HepG2 (cell line): ENCODE data around the gene PEMT. TPM values are rescaled to one million over a fixed set of nuclear protein-coding genes. Genes with fewer than 3 reads are reported as not detected.
A peak's percentile ranks its signal among the peaks of the same experiment; 100 is the strongest.

Experiments used
- CSRNP1 ChIP-seq: sonication (generic); formaldehyde crosslinking; IDR thresholded peaks from 2 replicates; pipeline ENCODE4 v1.8.1; 2023; ENCODE audit warnings: mild to moderate bottlenecking, missing genetic modification reagents
- ELF4 ChIP-seq: sonication (generic); formaldehyde crosslinking; IDR thresholded peaks from 2 replicates; pipeline ENCODE4 v1.5.0; 2020; ENCODE audit warnings: missing genetic modification reagents, mild to moderate bottlenecking, moderate library complexity, borderline replicate concordance
- GABPB1 ChIP-seq: IDR thresholded peaks from 2 replicates; pipeline ENCODE4 v1.6.1; 2016; ENCODE audit warnings: mild to moderate bottlenecking, missing genetic modification reagents, moderate library complexity, missing compliant biosample characterization
- GLI4 ChIP-seq: sonication (generic); formaldehyde crosslinking; IDR thresholded peaks from 2 replicates; pipeline ENCODE4 v1.5.1; 2020; ENCODE audit warnings: missing genetic modification reagents, mild to moderate bottlenecking, moderate library complexity, borderline replicate concordance
- JUND ChIP-seq: sonication (generic); formaldehyde crosslinking; IDR thresholded peaks from 2 replicates; pipeline ENCODE4 v1.8.0; 2022; ENCODE audit warnings: mild to moderate bottlenecking, missing genetic modification reagents
- PHF5A ChIP-seq: IDR thresholded peaks from one replicate; pipeline ENCODE4 v1.6.1; 2018; ENCODE audit warnings: low read depth, missing genetic modification reagents; ENCODE audit not compliant: unreplicated experiment
- RBAK ChIP-seq: sonication (generic); formaldehyde crosslinking; IDR thresholded peaks from 2 replicates; pipeline ENCODE4 v1.5.1; 2020; ENCODE audit warnings: mild to moderate bottlenecking, missing genetic modification reagents
- SAFB2 ChIP-seq: sonication (generic); formaldehyde crosslinking; IDR thresholded peaks from 2 replicates; pipeline ENCODE4 v1.5.1; 2020; ENCODE audit warnings: missing genetic modification reagents, low read depth, mild to moderate bottlenecking, borderline replicate concordance
- SALL1 ChIP-seq: sonication (generic); formaldehyde crosslinking; IDR thresholded peaks from 2 replicates; pipeline ENCODE4 v1.8.0; 2022; ENCODE audit warnings: mild to moderate bottlenecking, missing genetic modification reagents
- STAT6 ChIP-seq: sonication (generic); formaldehyde crosslinking; IDR thresholded peaks from 2 replicates; pipeline ENCODE4 v1.4.0; 2020; ENCODE audit warnings: missing genetic modification reagents, mild to moderate bottlenecking, borderline replicate concordance
- TEAD3 ChIP-seq: optimal IDR thresholded peaks from 2 replicates; pipeline ENCODE3; 2016; ENCODE audit warnings: borderline replicate concordance
- ZBTB2 ChIP-seq: sonication (generic); formaldehyde crosslinking; IDR thresholded peaks from 2 replicates; pipeline ENCODE4 v1.8.0; 2022; ENCODE audit warnings: low read depth, missing genetic modification reagents
- ZBTB3 ChIP-seq: sonication (generic); formaldehyde crosslinking; IDR thresholded peaks from 2 replicates; pipeline ENCODE4 v1.4.0; 2020; ENCODE audit warnings: low read depth, mild to moderate bottlenecking, moderate library complexity, missing genetic modification reagents, borderline replicate concordance
- ZBTB34 ChIP-seq: sonication (generic); formaldehyde crosslinking; IDR thresholded peaks from 2 replicates; pipeline ENCODE4 v1.8.0; 2022; ENCODE audit warnings: mild to moderate bottlenecking, missing genetic modification reagents
- ZNF33B ChIP-seq: sonication (generic); formaldehyde crosslinking; IDR thresholded peaks from 2 replicates; pipeline ENCODE4 v1.5.1; 2020; ENCODE audit warnings: mild to moderate bottlenecking, missing genetic modification reagents
- ZNF430 ChIP-seq: sonication (generic); formaldehyde crosslinking; IDR thresholded peaks from 2 replicates; pipeline ENCODE4 v1.9.0; 2021; ENCODE audit warnings: mild to moderate bottlenecking, missing genetic modification reagents
- ZNF496 ChIP-seq: sonication (generic); formaldehyde crosslinking; IDR thresholded peaks from 2 replicates; pipeline ENCODE4 v1.8.1; 2023; ENCODE audit warnings: mild to moderate bottlenecking, moderate library complexity, missing genetic modification reagents; ENCODE audit not compliant: insufficient replicate concordance
- ZNF562 ChIP-seq: sonication (generic); formaldehyde crosslinking; IDR thresholded peaks from 2 replicates; pipeline ENCODE4 v1.8.0; 2022; ENCODE audit warnings: missing genetic modification reagents, borderline replicate concordance
- ZNF614 ChIP-seq: IDR thresholded peaks from 2 replicates; pipeline ENCODE4 v1.6.1; 2018; ENCODE audit warnings: missing biosample characterization, missing genetic modification reagents, inconsistent platforms, borderline replicate concordance
- ZNF652 ChIP-seq: IDR thresholded peaks from 2 replicates; pipeline ENCODE4 v1.6.1; 2016; ENCODE audit warnings: low read depth, borderline replicate concordance
- ZNF780A ChIP-seq: sonication (generic); formaldehyde crosslinking; IDR thresholded peaks from 2 replicates; pipeline ENCODE4 v1.8.0; 2022; ENCODE audit warnings: mild to moderate bottlenecking, missing genetic modification reagents, moderate library complexity
- ZSCAN20 ChIP-seq: sonication (generic); formaldehyde crosslinking; IDR thresholded peaks from 2 replicates; pipeline ENCODE4 v1.4.0; 2020; ENCODE audit warnings: missing genetic modification reagents, mild to moderate bottlenecking, borderline replicate concordance
- polyA plus RNA-seq, 8 experiments: library from polyadenylated mRNA; depleted of rRNA in 3 of 8; stranded (reverse) in 7 of 8; unstranded in 1 of 8; fragments of >200 nt; fragmentation: Illumina TruSeq in 4 of 8; extraction: Trizol in 4 of 8; gene quantifications; 2 replicates each; pipeline versions ENCODE4 v1.2.1 to v1.2.3, GENCODE V29; 2011 to 2016; ENCODE audit warnings: low read depth in 4 of 8, missing spikeins in 1 of 8, mixed read lengths in 1 of 8; ENCODE audit not compliant: insufficient read depth in 1 of 8
- total RNA-seq, 5 experiments: library from RNA; depleted of rRNA; stranded (reverse); fragments of >200 nt; fragmentation: Illumina TruSeq; extraction: Trizol; gene quantifications; 2 replicates each; pipeline ENCODE4 v1.2.3, GENCODE V29; 2016; ENCODE audit warnings: low read depth in 1 of 5

PEMT gene
- total and polyA plus RNA-seq, 2 of the 13 experiments (the other 11 are each of a cell fraction or from before 2014, with no cell fraction given), result 31.7 to 43.6 TPM

- TF ChIP-seq STAT6, result no peak
- peak; percentile 6; the same call in 1 of the 2 replicates for TF ChIP-seq GABPB1
- no peak for TF ChIP-seq JUND (CRISPR knock-in tag)
- no peak for TF ChIP-seq ELF4 (CRISPR knock-in tag)
- TF ChIP-seq TEAD3 (CRISPR knock-in tag), result peak; percentile 82
- TF ChIP-seq ZNF780A (CRISPR knock-in tag), result no peak
- no peak for TF ChIP-seq ZNF562 (CRISPR knock-in tag)
- TF ChIP-seq ZBTB2 (CRISPR knock-in tag), result no peak
- no peak for TF ChIP-seq ZNF33B
- no peak; the same call in 1 of the 2 replicates for TF ChIP-seq ZNF652 (CRISPR knock-in tag)
- TF ChIP-seq ZSCAN20 (CRISPR knock-in tag), result no peak
- no peak for TF ChIP-seq PHF5A
- no peak for TF ChIP-seq RBAK
- 0 out of 2 replicates have a peak, but pooled peaks have one; percentile 51 for TF ChIP-seq ZNF430
- TF ChIP-seq SAFB2, result 0 out of 2 replicates have a peak, but pooled peaks have one; percentile 18
- peak; percentile 95 for TF ChIP-seq SALL1 (CRISPR knock-in tag)
- 0 out of 2 replicates have a peak, but pooled peaks have one; percentile 52 for TF ChIP-seq ZNF614 (CRISPR knock-in tag)
- TF ChIP-seq ZNF496, result no peak
- TF ChIP-seq ZBTB3 (CRISPR knock-in tag), result no peak
- TF ChIP-seq CSRNP1 (CRISPR knock-in tag), result peak; percentile 27; the same call in 1 of the 2 replicates
- TF ChIP-seq GLI4, result no peak
- no peak for TF ChIP-seq ZBTB34 (CRISPR knock-in tag)
Observed at GRCh38 chr17:17462048-17462824, 129.3 kb downstream of the PEMT start (continued).
